ENCODE results near the gene PRKAG2.

DNA sequence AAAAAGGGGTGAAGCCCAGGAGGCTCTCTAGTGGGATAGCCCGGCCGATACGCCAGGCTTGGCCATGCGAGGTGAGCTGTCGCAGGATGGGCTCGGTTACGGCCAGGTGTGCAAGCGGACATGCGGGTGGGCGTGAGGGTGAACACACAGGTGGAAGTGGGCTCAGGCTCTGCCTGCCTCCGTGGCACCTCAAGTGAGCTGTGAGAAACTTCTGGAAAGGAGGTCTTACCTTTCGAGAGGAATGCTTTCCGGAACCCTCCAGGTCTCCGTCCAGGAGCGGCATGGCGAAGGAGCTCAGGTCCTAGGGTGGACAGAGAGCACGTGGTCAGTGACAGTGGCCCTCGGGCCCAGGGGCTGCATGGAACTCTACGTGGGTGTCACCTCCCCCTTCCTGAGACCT is 90.7 kb downstream of the PRKAG2 start:
- TF ChIP-seq EP300 (IDR thresholded peaks at IDR 0.05; ENCODE audit: borderline replicate concordance in 1 of 2, low read depth in 1 of 2, low read length in 1 of 2) (no peak), TAF1 (IDR thresholded peaks at IDR 0.05; ENCODE audit: borderline replicate concordance, low read depth, low read length) (no peak), USF2 (IDR thresholded peaks at IDR 0.05; ENCODE audit: borderline replicate concordance, low read depth, low read length) (no peak), ZBTB33 (IDR thresholded peaks at IDR 0.05; ENCODE audit: borderline replicate concordance, low read depth) (no peak), GABPA (IDR thresholded peaks at IDR 0.05; ENCODE audit: low read depth) (no peak), JUND (IDR thresholded peaks at IDR 0.05) (no peak)
- TF ChIP-seq, protein P1, sequence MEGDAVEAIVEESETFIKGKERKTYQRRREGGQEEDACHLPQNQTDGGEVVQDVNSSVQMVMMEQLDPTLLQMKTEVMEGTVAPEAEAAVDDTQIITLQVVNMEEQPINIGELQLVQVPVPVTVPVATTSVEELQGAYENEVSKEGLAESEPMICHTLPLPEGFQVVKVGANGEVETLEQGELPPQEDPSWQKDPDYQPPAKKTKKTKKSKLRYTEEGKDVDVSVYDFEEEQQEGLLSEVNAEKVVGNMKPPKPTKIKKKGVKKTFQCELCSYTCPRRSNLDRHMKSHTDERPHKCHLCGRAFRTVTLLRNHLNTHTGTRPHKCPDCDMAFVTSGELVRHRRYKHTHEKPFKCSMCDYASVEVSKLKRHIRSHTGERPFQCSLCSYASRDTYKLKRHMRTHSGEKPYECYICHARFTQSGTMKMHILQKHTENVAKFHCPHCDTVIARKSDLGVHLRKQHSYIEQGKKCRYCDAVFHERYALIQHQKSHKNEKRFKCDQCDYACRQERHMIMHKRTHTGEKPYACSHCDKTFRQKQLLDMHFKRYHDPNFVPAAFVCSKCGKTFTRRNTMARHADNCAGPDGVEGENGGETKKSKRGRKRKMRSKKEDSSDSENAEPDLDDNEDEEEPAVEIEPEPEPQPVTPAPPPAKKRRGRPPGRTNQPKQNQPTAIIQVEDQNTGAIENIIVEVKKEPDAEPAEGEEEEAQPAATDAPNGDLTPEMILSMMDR (IDR thresholded peaks at IDR 0.05): no peak
